ENCODE results near the gene SEPTIN1.
A peak's percentile ranks its signal among the peaks of the same experiment; 100 is the strongest.

SEPTIN1 gene

DNA sequence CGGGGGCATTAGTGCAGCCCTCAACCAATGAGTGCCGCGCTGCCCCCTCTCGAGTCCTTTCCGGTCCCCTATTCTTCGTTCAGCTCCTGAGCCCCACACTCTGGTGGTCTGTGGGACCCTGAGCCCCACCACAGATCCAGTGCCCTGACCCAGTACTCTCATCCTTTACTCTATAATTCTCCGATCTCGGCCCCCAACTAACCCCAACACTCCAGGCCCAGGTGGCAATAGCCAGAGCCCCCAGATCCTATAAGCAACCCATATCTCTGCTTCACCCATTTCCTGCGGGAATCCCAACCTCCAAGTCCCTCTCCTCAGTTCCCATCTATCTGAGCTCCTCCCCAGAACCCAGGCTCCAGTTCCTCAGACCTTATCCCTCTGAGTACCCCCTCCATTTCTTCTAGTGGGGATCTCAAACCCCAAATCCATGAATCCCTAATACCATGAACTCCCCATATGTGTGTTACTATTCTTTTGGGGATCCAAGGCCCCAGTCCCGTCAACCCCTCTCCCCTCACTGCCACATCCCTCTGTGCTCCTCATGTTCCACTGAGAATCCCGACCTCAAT is 11.0 kb downstream of the SEPTIN1 start:
- Histone ChIP-seq H3K27me3 (replicated peaks; ENCODE audit: control insufficient read depth, insufficient read depth, low read length) (no peaks in the 10 kb centered on the region), H3K4me1 (ENCODE audit: control insufficient read depth, insufficient read depth, low read length) (peaks cover 21% of the 10 kb centered on the region), H3K9me3 (ENCODE audit: control insufficient read depth, low read length) (no peaks in the 10 kb centered on the region), H3K36me3 (ENCODE audit: control insufficient read depth, insufficient read depth, low read length, severe bottlenecking) (no peaks in the 10 kb centered on the region), H3K4me3 (ENCODE audit: low read length) (peak overlapping the region; percentile 79), H3K9ac (ENCODE audit: low read length) (peak overlapping the region; percentile 87)
- no peak for DNase-seq (ENCODE audit: low read depth)

DNA sequence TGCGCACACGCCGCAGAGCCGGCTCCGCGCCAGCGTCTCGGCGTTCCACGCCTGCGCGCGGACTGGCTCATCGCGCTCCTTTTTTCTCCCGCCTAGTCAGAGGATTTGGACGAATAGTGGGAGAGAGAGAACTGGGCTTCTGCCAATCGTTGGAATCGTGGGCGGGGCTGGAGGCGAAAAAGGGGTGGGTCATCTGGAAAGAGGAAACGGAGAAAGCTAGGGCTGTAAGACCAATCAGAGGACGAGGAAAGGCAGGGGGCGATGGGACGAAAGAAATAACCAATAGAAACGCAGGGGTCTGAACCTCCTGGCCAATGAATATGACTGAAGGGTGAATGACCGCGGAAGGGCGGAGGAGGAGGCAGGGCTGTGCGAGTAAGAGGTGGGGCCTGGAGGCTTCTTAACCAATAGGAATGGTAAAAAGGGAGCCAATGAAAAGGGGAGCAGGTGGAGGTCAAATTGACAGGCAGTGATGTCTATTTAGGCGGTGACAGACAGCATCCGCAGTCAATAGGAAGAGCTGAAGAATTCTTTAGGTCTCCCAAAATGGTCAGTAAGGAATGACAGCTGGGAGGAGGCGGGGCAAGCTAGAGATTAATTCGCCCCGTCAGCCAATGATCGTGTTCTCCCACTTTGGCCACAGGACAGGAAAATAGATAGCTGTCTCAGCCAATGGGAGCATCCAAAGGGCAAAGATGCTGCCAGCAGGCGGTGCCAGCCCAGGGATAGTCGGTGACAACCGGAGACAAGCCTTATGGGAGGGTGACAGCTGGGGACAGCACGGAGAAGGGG is 11.7 kb downstream of the SEPTIN1 start, which contains the start of gene TBC1D10B:
Gene TBC1D10B, minus strand, starts transcription at position 39 of the 792 bp plus-strand sequence. CDS start 311 bp downstream, outside the sequence.
- Histone ChIP-seq H3K9ac (ENCODE audit: low read length) (peak within 1 kb of the TSS; percentile 87), H3K4me3 (ENCODE audit: low read length) (peak within 1 kb of the TSS; percentile 89), H3K36me3 (ENCODE audit: control insufficient read depth, insufficient read depth, low read length, severe bottlenecking) (peaks cover 3% of the 10 kb centered on the region), H3K4me1 (ENCODE audit: control insufficient read depth, insufficient read depth, low read length) (peaks cover 21% of the 10 kb centered on the region), H3K27me3 (replicated peaks; ENCODE audit: control insufficient read depth, insufficient read depth, low read length) (no peaks in the 10 kb centered on the region), H3K9me3 (ENCODE audit: control insufficient read depth, low read length) (no peaks in the 10 kb centered on the region)
- DNase-seq (ENCODE audit: low read depth): peak; percentile 100

DNA sequence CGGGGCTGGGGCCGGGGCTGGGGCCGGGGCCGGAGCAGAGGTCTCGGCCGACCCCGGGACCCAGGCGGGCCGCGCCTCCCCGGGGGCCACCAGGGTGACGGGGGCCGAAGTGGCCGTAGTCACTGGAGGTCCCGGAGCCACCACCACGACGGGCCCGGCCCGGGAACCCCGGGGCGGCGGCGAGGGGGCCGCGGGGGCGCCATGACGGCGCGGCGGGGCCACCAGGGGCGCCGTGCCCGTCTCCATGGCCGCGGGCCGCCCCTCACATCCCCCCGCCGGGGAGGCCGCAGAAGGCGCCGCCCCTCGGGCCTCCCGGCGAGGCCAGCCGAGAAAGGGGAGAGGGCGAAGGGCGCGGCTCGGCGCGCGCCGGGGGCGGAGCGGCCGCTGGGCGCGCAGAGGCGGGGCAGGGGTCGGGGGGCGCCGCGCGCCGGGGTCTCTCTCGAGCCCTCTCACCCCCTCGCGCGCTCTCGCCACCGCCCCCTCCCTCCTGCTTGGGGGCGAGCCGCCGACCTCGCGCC is 12.4 kb downstream of the SEPTIN1 start:
- Histone ChIP-seq H3K4me3 (ENCODE audit: low read length) (peak overlapping the region; percentile 89), H3K27me3 (replicated peaks; ENCODE audit: control insufficient read depth, insufficient read depth, low read length) (no peaks in the 10 kb centered on the region), H3K36me3 (ENCODE audit: control insufficient read depth, insufficient read depth, low read length, severe bottlenecking) (peaks cover 8% of the 10 kb centered on the region), H3K9me3 (ENCODE audit: control insufficient read depth, low read length) (no peaks in the 10 kb centered on the region), H3K4me1 (ENCODE audit: control insufficient read depth, insufficient read depth, low read length) (peaks cover 21% of the 10 kb centered on the region), H3K9ac (ENCODE audit: low read length) (peak overlapping the region; percentile 77)
- DNase-seq (ENCODE audit: low read depth): no peak

DNA sequence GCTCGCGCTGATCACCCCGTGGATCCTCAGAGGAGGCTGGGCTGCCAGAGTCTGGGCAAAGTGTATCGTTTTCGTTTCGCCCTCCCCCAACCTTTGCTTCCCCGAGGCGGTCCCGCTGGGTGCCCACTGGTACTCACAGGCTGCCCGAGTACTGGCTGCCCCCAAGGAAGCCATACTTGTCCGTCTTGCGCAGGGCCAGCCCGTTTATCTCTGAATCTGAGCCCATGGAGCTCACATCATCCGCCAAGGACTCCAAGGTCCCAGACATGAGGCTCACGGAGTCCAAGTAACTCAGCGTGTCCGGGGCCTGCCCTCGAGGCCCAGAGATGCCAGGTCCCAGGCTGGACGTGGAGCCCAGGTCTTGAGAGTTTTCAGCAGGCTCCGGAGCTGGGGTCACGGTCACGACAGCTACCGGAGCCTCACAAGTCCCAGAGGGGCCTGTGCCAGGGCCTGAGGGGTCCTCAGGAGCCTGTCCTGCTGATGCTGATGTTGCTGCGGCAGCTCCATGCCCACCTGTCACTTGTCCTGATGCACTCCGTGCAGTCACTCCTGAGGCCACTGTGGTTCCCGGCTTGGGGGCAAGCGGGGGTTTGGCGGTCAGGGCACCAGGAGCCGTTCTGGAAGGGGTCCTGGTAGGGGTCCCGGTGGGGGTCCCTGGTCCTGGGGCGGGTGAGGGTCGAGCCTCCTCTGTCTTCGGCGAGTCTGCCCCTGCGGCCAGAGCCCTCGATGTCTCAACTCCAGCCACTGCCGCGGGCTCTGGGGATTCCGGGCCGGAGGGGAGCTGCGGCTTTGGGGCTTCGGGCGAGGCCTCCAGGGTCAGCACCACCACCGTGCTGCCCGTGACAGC is 13.0 kb downstream of the SEPTIN1 start:
- Histone ChIP-seq H3K36me3 (ENCODE audit: control insufficient read depth, insufficient read depth, low read length, severe bottlenecking) (peaks cover 15% of the 10 kb centered on the region), H3K9me3 (ENCODE audit: control insufficient read depth, low read length) (no peaks in the 10 kb centered on the region), H3K9ac (ENCODE audit: low read length) (peak overlapping the region; percentile 77), H3K4me3 (ENCODE audit: low read length) (peak overlapping the region; percentile 89), H3K4me1 (ENCODE audit: control insufficient read depth, insufficient read depth, low read length) (peaks cover 21% of the 10 kb centered on the region), H3K27me3 (replicated peaks; ENCODE audit: control insufficient read depth, insufficient read depth, low read length) (no peaks in the 10 kb centered on the region)
- peak; percentile 49 for DNase-seq (ENCODE audit: low read depth)

DNA sequence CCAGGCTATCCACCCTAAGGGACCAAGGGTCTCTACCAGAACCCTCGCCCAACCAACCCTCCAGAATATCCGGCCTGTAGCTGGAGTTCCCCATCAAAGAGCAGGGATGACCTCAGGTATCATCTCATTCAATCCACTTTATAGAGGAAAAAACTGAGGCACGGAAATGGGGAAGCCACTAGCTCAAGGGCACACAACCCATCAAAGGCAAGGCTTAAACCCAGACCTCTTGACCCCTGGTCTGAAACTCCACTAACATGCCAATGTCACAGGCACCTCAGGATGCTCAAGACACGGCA is 13.6 kb downstream of the SEPTIN1 start:
- Histone ChIP-seq H3K4me3 (ENCODE audit: low read length) (peak overlapping the region; percentile 89), H3K36me3 (ENCODE audit: control insufficient read depth, insufficient read depth, low read length, severe bottlenecking) (peaks cover 15% of the 10 kb centered on the region), H3K9ac (ENCODE audit: low read length) (peak overlapping the region; percentile 77), H3K4me1 (ENCODE audit: control insufficient read depth, insufficient read depth, low read length) (peaks cover 21% of the 10 kb centered on the region), H3K27me3 (replicated peaks; ENCODE audit: control insufficient read depth, insufficient read depth, low read length) (no peaks in the 10 kb centered on the region), H3K9me3 (ENCODE audit: control insufficient read depth, low read length) (no peaks in the 10 kb centered on the region)
- no peak for DNase-seq (ENCODE audit: low read depth)

DNA sequence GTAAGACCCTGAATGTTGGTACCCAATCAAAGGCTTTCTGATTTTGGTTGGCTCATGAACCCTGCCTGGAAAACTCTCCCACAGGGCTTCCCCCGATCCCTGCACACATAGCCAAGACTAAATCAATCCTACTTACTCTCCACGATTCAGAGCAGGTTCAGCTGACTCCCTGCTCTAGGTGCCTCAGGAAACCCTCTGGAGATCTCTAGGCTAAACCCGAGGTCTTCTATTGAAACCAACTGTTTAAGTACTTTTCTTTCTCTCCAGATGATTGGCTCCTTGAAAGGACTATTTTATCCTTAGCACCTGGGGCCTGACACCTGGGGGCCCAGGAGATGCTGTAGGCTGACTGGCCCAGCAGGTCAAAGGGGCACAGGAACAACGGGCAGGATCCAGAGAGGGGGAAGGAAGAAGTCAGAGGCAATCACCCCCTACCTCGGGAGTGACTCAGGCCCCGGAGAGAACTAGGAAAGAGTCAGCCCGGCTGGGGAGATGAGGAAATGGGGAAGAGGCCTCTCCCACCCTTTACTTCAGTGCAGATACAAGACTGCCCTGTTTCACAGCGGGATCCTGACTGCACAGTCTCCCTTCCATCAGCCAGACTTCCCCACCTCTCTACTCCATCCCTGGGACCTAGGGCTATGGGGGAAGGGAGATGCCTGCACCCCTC is 14.1 kb downstream of the SEPTIN1 start:
- Histone ChIP-seq H3K9me3 (ENCODE audit: control insufficient read depth, low read length) (no peaks in the 10 kb centered on the region), H3K27me3 (replicated peaks; ENCODE audit: control insufficient read depth, insufficient read depth, low read length) (no peaks in the 10 kb centered on the region), H3K9ac (ENCODE audit: low read length) (peak overlapping the region; percentile 77), H3K4me3 (ENCODE audit: low read length) (peak overlapping the region; percentile 89), H3K36me3 (ENCODE audit: control insufficient read depth, insufficient read depth, low read length, severe bottlenecking) (peaks cover 15% of the 10 kb centered on the region), H3K4me1 (ENCODE audit: control insufficient read depth, insufficient read depth, low read length) (peaks cover 21% of the 10 kb centered on the region)
- DNase-seq (ENCODE audit: low read depth): peak; percentile 81

DNA sequence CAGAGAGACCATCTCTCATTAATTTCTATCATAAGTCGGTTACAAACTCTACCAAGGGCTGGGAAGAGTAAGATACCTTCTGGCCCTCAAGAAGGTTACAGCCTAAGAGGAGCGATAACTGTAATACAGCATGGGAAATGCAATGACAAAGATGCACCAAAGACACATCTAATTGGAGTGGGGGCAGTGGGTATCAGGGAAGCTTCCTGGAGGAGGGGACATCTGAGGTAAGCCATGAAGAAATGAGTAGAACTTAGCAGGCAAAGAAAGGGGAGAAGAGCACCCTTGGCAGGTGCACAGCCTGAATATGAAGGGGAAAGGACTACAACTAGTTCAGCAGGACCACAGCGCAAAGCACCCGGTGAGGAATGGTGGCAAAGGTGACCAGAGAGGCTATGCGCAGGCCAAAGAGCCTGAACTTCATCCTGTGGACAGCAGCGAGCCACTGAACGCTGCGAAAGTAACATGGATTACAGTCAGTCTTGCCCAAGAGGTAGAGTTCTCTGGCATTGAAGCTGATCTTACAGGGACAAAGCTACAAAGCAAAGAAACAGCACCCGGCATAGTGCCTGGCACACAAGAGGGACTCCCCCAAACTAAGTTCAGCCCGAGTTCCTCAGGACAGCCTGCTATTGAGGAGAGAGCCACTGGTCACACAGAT is 14.9 kb downstream of the SEPTIN1 start:
- no peak for DNase-seq (ENCODE audit: low read depth)
- Histone ChIP-seq H3K36me3 (ENCODE audit: control insufficient read depth, insufficient read depth, low read length, severe bottlenecking) (peaks cover 21% of the 10 kb centered on the region), H3K27me3 (replicated peaks; ENCODE audit: control insufficient read depth, insufficient read depth, low read length) (no peaks in the 10 kb centered on the region), H3K9me3 (ENCODE audit: control insufficient read depth, low read length) (no peaks in the 10 kb centered on the region), H3K9ac (ENCODE audit: low read length) (peak overlapping the region; percentile 77), H3K4me1 (ENCODE audit: control insufficient read depth, insufficient read depth, low read length) (peaks cover 21% of the 10 kb centered on the region), H3K4me3 (ENCODE audit: low read length) (peak overlapping the region; percentile 89)

DNA sequence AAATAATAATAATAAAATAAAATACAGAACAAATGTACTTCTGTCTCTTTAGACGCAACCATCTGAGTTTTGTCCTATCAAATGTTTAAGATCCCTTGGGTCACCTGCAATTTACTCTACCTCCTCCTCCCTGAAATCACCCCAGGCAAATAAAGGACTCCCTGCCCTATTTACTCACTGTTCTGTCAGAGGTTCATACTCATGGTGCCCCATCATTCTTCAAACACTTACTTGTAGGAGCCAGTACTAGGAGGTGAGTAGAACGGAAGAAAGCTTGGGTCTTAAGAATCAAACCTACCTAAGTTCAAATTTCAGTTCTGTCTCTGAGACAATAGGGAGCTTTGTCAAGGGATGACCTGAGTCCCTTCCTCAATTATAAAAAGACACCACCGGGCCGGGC is 15.8 kb downstream of the SEPTIN1 start:
- DNase-seq (ENCODE audit: low read depth): no peak
- H3K9me3 ChIP-seq (ENCODE audit: control insufficient read depth, low read length): no peaks in the 10 kb centered on the region
- H3K27me3 ChIP-seq (replicated peaks; ENCODE audit: control insufficient read depth, insufficient read depth, low read length): no peaks in the 10 kb centered on the region
- H3K4me1 ChIP-seq (ENCODE audit: control insufficient read depth, insufficient read depth, low read length): peaks cover 21% of the 10 kb centered on the region
- peaks cover 25% of the 10 kb centered on the region for H3K36me3 ChIP-seq (ENCODE audit: control insufficient read depth, insufficient read depth, low read length, severe bottlenecking)
- H3K4me3 ChIP-seq (ENCODE audit: low read length): peak overlapping the region; percentile 89
- H3K9ac ChIP-seq (ENCODE audit: low read length): no peak overlapping the region

DNA sequence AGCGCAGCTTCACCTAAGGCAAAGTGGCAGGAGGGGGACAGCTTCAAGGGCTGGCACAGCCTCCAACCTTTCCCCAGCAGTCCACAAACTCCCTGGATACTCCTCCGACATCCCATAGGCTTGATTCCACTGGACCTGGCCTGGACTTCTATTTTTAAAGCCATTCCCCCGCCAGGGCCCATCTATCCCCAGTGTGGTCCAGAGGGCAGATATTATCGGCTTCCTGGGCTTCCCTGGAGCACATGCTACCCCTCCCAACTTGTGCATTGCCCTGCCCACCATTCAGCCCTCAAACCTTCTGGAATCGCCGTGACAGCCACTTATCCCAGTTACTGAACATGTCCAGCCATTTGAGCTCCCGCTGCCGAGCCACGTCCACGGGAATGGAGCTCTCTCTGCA is 17.2 kb downstream of the SEPTIN1 start:
- DNase-seq (ENCODE audit: low read depth): no peak
- no peaks in the 10 kb centered on the region for H3K9me3 ChIP-seq (ENCODE audit: control insufficient read depth, low read length)
- H3K27me3 ChIP-seq (replicated peaks; ENCODE audit: control insufficient read depth, insufficient read depth, low read length): no peaks in the 10 kb centered on the region
- H3K4me3 ChIP-seq (ENCODE audit: low read length): no peak overlapping the region
- H3K9ac ChIP-seq (ENCODE audit: low read length): no peak overlapping the region
- peaks cover 36% of the 10 kb centered on the region for H3K36me3 ChIP-seq (ENCODE audit: control insufficient read depth, insufficient read depth, low read length, severe bottlenecking)
- peaks cover 17% of the 10 kb centered on the region for H3K4me1 ChIP-seq (ENCODE audit: control insufficient read depth, insufficient read depth, low read length)

DNA sequence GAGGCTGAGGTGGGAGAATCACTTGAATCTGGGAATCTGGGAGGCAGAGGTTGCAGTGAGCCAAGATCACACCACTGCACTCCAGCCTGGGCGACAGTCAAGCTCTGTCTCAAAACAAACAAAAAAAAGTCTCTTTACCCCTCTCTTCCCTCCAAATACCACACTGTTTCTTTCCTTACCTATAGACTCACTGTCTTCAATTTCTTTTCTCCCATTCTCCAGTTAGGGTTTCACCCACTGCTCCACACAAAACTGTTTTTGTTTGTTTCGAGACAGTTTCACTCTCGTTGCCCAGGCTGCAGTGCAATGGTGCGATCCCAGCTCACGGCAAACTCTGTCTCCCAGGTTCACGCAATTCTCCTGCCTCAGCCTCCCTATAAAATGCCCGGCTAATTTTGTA is 21.2 kb downstream of the SEPTIN1 start:
- Histone ChIP-seq H3K4me1 (ENCODE audit: control insufficient read depth, insufficient read depth, low read length) (peaks cover 18% of the 10 kb centered on the region), H3K4me3 (ENCODE audit: low read length) (no peak overlapping the region), H3K9ac (ENCODE audit: low read length) (no peak overlapping the region), H3K9me3 (ENCODE audit: control insufficient read depth, low read length) (no peaks in the 10 kb centered on the region), H3K27me3 (replicated peaks; ENCODE audit: control insufficient read depth, insufficient read depth, low read length) (no peaks in the 10 kb centered on the region), H3K36me3 (ENCODE audit: control insufficient read depth, insufficient read depth, low read length, severe bottlenecking) (peaks cover 60% of the 10 kb centered on the region)
- no peak for DNase-seq (ENCODE audit: low read depth)
